ENCODE measurements around the gene IFT43.

IFT43 gene

DNA sequence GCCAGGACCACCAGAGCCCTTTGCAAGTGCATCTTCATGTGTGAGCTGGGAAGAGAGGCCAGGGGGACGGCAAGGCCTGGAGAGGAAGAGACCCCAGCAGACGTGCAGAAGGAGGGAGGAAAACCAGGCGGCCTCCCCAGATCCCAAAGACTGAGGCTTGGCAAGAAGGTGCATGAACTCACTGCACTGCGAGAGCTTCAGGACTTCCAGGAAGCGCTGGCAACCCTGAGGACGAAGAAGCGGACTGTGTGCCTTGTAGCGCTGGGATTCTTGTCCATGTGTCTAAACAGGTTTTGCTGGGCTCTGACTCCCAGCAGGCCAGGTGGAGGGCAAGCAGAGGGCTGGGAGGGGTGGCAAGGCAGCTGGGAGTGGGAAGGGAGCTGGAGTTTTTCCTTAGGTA is 4.7 kb upstream of the IFT43 start:
- H3K27me3 ChIP-seq (replicated peaks; ENCODE audit: insufficient read depth, low read length), result no peaks in the 10 kb centered on the region
- H3K9me3 ChIP-seq (replicated peaks; ENCODE audit: insufficient read depth, low read length), result no peaks in the 10 kb centered on the region
- no peaks in the 10 kb centered on the region for H3K9me2 ChIP-seq (replicated peaks; ENCODE audit: insufficient read depth, low read length)
- DNase-seq, result no peak
- TF ChIP-seq EZH2 (optimal IDR thresholded peaks at IDR 0.05; ENCODE audit: low read depth, low read length) (no peak), EZH2phosphoT487 (IDR thresholded peaks at IDR 0.05; ENCODE audit: low read length) (no peak)
- TF ChIP-seq, protein P1, sequence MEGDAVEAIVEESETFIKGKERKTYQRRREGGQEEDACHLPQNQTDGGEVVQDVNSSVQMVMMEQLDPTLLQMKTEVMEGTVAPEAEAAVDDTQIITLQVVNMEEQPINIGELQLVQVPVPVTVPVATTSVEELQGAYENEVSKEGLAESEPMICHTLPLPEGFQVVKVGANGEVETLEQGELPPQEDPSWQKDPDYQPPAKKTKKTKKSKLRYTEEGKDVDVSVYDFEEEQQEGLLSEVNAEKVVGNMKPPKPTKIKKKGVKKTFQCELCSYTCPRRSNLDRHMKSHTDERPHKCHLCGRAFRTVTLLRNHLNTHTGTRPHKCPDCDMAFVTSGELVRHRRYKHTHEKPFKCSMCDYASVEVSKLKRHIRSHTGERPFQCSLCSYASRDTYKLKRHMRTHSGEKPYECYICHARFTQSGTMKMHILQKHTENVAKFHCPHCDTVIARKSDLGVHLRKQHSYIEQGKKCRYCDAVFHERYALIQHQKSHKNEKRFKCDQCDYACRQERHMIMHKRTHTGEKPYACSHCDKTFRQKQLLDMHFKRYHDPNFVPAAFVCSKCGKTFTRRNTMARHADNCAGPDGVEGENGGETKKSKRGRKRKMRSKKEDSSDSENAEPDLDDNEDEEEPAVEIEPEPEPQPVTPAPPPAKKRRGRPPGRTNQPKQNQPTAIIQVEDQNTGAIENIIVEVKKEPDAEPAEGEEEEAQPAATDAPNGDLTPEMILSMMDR (IDR thresholded peaks at IDR 0.05; ENCODE audit: low read length), result no peak
- H3K79me2 ChIP-seq (ENCODE audit: low read length), result no peaks in the 10 kb centered on the region
- H3F3A ChIP-seq (ENCODE audit: insufficient read depth, low read length), result no peaks in the 10 kb centered on the region
- no peak overlapping the region for H3K4me3 ChIP-seq (ENCODE audit: low read length)
- H3K27ac ChIP-seq (ENCODE audit: low read length), result no peak overlapping the region
- no peaks in the 10 kb centered on the region for H4K20me1 ChIP-seq (ENCODE audit: insufficient read depth, low read length)
- peak overlapping the region; percentile 54; the same call in 1 of the 2 replicates for H3K4me2 ChIP-seq (ENCODE audit: low read depth, low read length)
- no peaks in the 10 kb centered on the region for H3K36me3 ChIP-seq (replicated peaks; ENCODE audit: insufficient read depth, low read length)
- H2AFZ ChIP-seq (ENCODE audit: low read length), result no peak overlapping the region
- no peak overlapping the region for H3K9ac ChIP-seq (ENCODE audit: low read length)
- peaks cover 3% of the 10 kb centered on the region; the same call in 1 of the 2 replicates for H3K4me1 ChIP-seq (ENCODE audit: low read length)

DNA sequence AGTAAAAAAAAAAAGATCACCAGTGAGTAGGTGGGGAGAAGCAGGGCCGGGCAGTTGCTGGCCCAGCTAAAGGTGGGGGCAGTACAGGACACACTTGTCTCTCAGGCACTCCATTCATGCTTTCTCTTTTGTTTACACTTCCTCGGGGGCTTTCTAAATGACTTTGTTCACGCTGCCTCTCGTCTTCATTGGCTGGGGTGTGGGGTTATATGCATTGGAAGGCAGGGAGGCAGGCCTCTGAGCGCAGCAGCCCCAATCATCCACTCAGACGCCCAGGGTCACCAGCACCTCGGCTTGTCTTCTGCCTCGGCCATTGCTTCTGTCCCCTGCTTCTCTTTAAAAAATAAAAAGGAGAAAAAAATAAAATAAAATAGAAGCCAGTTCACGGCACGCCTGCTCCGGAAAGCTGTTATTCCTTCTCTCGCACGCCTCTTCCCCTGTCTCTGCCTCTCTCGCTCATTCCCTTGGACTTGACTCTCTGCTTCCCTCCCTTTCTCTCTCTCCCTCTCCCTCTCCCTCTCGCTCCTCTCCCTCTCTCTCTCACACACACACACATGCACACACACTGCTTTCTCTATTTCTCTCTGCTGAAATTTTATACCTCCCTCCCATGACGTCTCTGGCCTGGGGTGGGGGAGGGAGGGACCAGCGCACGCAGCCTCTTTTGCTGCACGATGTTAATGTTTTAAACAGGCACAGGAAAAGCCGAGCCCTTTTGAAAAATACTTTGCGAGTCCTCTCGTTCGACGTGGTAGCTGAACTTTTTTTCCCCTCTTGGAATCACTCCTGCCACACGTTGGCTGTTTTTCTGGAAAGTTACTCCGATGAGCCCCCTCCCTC is 3.9 kb upstream of the IFT43 start, which contains the start of gene TGFB3:
TSS of gene TGFB3 (minus strand) at position 570 of the 840 bp plus-strand sequence. CDS start 1,102 bp downstream, outside the sequence.
- peak within 1 kb of the TSS; percentile 54; the same call in 1 of the 2 replicates for H3K4me2 ChIP-seq (ENCODE audit: low read depth, low read length)
- TF ChIP-seq EZH2 (optimal IDR thresholded peaks at IDR 0.05; ENCODE audit: low read depth, low read length), result no peak
- TF ChIP-seq, protein P1 (IDR thresholded peaks at IDR 0.05; ENCODE audit: low read length), result no peak
- no peak for TF ChIP-seq EZH2phosphoT487 (IDR thresholded peaks at IDR 0.05; ENCODE audit: low read length)
- DNase-seq, result peak; percentile 49
- H4K20me1 ChIP-seq (ENCODE audit: insufficient read depth, low read length), result no peaks in the 10 kb centered on the region
- H3K27ac ChIP-seq (ENCODE audit: low read length), result peak within 1 kb of the TSS; percentile 42; the same call in 1 of the 2 replicates
- peak within 1 kb of the TSS; percentile 67 for H2AFZ ChIP-seq (ENCODE audit: low read length)
- H3K9me3 ChIP-seq (replicated peaks; ENCODE audit: insufficient read depth, low read length), result no peaks in the 10 kb centered on the region
- H3F3A ChIP-seq (ENCODE audit: insufficient read depth, low read length), result no peaks in the 10 kb centered on the region
- no peaks in the 10 kb centered on the region for H3K36me3 ChIP-seq (replicated peaks; ENCODE audit: insufficient read depth, low read length)
- no peaks in the 10 kb centered on the region for H3K9me2 ChIP-seq (replicated peaks; ENCODE audit: insufficient read depth, low read length)
- H3K4me1 ChIP-seq (ENCODE audit: low read length), result peaks cover 3% of the 10 kb centered on the region; the same call in 1 of the 2 replicates
- peak within 1 kb of the TSS; percentile 66 for H3K4me3 ChIP-seq (ENCODE audit: low read length)
- peak within 1 kb of the TSS; percentile 62 for H3K9ac ChIP-seq (ENCODE audit: low read length)
- H3K27me3 ChIP-seq (replicated peaks; ENCODE audit: insufficient read depth, low read length), result no peaks in the 10 kb centered on the region
- H3K79me2 ChIP-seq (ENCODE audit: low read length), result no peaks in the 10 kb centered on the region

DNA sequence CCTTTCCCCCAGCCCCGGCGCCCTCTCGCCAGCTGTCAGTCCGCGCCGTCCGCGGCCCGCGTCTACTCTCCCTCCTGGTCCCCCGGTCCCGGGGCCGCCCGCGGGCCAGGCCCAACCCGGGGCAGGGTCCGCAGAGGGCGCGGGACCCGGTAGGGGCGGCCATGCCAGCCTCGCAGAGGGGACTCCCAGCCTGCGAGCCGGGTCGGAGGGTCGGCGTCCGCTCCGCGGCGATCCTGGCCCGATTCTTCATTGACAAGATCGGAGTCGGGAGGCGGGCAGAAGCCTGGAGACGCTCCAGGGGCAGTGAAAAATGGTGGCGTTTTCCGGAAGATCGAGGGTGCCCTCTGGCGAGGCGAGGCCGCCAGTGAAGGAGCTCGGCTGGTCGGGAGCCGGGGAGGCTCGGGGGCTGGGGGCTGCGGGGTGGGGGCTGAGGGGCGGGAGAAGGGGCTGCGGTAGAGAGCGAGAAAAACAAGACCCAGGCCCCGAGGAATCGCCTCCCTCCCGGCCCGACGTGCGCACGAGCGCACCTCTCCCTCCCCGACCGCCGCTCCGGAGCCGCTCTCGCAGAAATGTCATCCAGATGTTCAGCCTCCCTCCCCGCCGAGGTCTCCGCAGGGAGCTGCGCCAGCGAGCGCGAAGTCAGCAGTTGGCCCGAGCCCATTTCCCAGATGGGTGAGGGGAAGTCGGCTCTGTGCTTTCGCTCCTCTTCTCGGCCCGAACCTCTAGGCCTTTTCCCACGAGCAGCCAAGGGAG is 3.1 kb upstream of the IFT43 start:
- peak overlapping the region; percentile 66 for H3K4me3 ChIP-seq (ENCODE audit: low read length)
- no peaks in the 10 kb centered on the region for H3K27me3 ChIP-seq (replicated peaks; ENCODE audit: insufficient read depth, low read length)
- H3K36me3 ChIP-seq (replicated peaks; ENCODE audit: insufficient read depth, low read length), result no peaks in the 10 kb centered on the region
- TF ChIP-seq EZH2 (optimal IDR thresholded peaks at IDR 0.05; ENCODE audit: low read depth, low read length) (no peak), EZH2phosphoT487 (IDR thresholded peaks at IDR 0.05; ENCODE audit: low read length) (no peak)
- TF ChIP-seq, protein P1 (IDR thresholded peaks at IDR 0.05; ENCODE audit: low read length), result peak; percentile 33
- H3K27ac ChIP-seq (ENCODE audit: low read length), result peak overlapping the region; percentile 42; the same call in 1 of the 2 replicates
- no peaks in the 10 kb centered on the region for H3F3A ChIP-seq (ENCODE audit: insufficient read depth, low read length)
- no peaks in the 10 kb centered on the region for H4K20me1 ChIP-seq (ENCODE audit: insufficient read depth, low read length)
- no peaks in the 10 kb centered on the region for H3K79me2 ChIP-seq (ENCODE audit: low read length)
- H3K4me1 ChIP-seq (ENCODE audit: low read length), result peaks cover 3% of the 10 kb centered on the region; the same call in 1 of the 2 replicates
- H3K9me2 ChIP-seq (replicated peaks; ENCODE audit: insufficient read depth, low read length), result no peaks in the 10 kb centered on the region
- H2AFZ ChIP-seq (ENCODE audit: low read length), result peak overlapping the region; percentile 67
- H3K9me3 ChIP-seq (replicated peaks; ENCODE audit: insufficient read depth, low read length), result no peaks in the 10 kb centered on the region
- H3K4me2 ChIP-seq (ENCODE audit: low read depth, low read length), result peak overlapping the region; percentile 54; the same call in 1 of the 2 replicates
- peak; percentile 42 for DNase-seq
- peak overlapping the region; percentile 62 for H3K9ac ChIP-seq (ENCODE audit: low read length)

Measured in MM.1S (cell line).